22Rv1 (cell line): Measurements from ENCODE around the gene NT5C1B.

ENCODE experiments used
- H3K27ac ChIP-seq: fragments of 450-650 bp; 2 replicates; pipeline ENCODE4 v1.5.1; 2017
- CTCF ChIP-seq: fragments of 450-650 bp; IDR thresholded peaks from 2 replicates; pipeline ENCODE4 v1.5.1; 2017; ENCODE audit warnings: mild to moderate bottlenecking
- ZFX ChIP-seq: fragments of 450-650 bp; IDR thresholded peaks from 2 replicates; pipeline ENCODE4 v1.6.1; 2017; ENCODE audit warnings: antibody characterized with exemption, borderline replicate concordance

The NT5C1B gene

DNA sequence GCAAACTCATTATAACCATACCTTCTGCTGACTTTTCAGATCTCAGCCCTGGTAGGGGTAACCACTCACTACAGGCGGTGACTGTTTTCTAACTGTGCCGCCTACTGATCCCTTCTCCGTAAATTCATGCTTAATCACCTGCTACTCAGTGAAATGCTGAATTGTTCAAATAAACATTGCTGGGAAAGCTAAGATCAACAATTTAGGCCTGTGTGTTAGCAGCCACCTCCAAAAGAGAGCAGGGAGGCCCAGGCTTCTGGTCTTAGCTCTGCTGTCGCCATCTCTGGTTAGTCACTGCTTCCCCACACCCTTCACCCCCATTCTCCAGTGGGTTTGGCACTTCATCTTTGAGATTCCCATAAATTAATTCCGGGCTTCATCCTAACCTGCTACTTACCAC lies 21.8 kb upstream of the NT5C1B start:
- no peak overlapping the region for H3K27ac ChIP-seq
- TF ChIP-seq ZFX (no peak), CTCF (no peak)

GRCh38 chr2:18610651-18611050 lies 21.3 kb upstream of the NT5C1B start:
- H3K27ac ChIP-seq: no peak overlapping the region
- TF ChIP-seq CTCF: no peak
- no peak for TF ChIP-seq ZFX

- no peak overlapping the region for H3K27ac ChIP-seq
- TF ChIP-seq ZFX (no peak), CTCF (no peak)
Measured at GRCh38 chr2:18610090-18610489, 20.7 kb upstream of the NT5C1B start.

- no peak for TF ChIP-seq CTCF
- no peak for TF ChIP-seq ZFX
- H3K27ac ChIP-seq: no peak overlapping the region
Measured at GRCh38 chr2:18605115-18605514, 15.7 kb upstream of the NT5C1B start.

- H3K27ac ChIP-seq: no peak overlapping the region
- TF ChIP-seq ZFX: no peak
- no peak for TF ChIP-seq CTCF
Measured at GRCh38 chr2:18604531-18604885, 15.1 kb upstream of the NT5C1B start.

- TF ChIP-seq CTCF (no peak), ZFX (no peak)
- no peak overlapping the region for H3K27ac ChIP-seq
Measured at GRCh38 chr2:18603854-18604530, 14.6 kb upstream of the NT5C1B start.

DNA sequence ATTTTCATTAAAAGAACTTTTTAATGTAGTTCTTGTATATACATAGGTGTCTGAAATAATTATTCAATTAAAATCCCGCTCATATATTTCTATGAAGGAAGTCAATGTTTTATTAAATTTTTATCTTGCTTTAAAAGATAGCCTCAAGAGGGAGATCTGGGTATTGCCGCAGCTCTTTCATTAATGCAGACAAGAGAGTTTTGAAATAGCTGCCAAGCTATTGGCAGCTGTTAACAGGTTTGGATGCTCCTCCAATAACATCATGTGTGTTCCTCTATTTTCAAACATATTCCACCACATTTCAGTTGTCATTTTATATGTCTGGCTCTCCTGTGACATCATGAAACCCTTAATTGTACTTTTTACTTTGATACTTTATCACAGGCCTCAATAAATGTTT lies 12.9 kb upstream of the NT5C1B start:
- H3K27ac ChIP-seq: no peak overlapping the region
- TF ChIP-seq CTCF: no peak
- no peak for TF ChIP-seq ZFX
